HEK293 (cell line): ENCODE measurements around the gene EFCAB11.

Source experiments
- CTCF ChIP-seq: fragments of 450-650 bp; formaldehyde crosslinking; IDR thresholded peaks from 2 replicates; pipeline ENCODE4 v1.5.1; 2016; ENCODE audit warnings: missing biosample characterization, missing genetic modification characterization
- ZBTB20 ChIP-seq: fragments of 450-650 bp; formaldehyde crosslinking; IDR thresholded peaks from 2 replicates; pipeline ENCODE4 v1.5.1; 2016; ENCODE audit warnings: missing biosample characterization, missing genetic modification characterization
- ZNF26 ChIP-seq: fragments of 450-650 bp; formaldehyde crosslinking; IDR thresholded peaks from 2 replicates; pipeline ENCODE4 v1.5.1; 2016; ENCODE audit warnings: missing biosample characterization, missing genetic modification characterization
- ZNF366 ChIP-seq: fragments of 450-650 bp; formaldehyde crosslinking; conservative IDR thresholded peaks from 2 replicates; pipeline ENCODE4 v1.5.1; 2016; ENCODE audit warnings: missing biosample characterization, missing genetic modification characterization
- ZNF624 ChIP-seq: fragments of 450-650 bp; formaldehyde crosslinking; IDR thresholded peaks from 2 replicates; pipeline ENCODE4 v1.5.1; 2017; ENCODE audit warnings: missing biosample characterization, missing genetic modification characterization

GRCh38 chr14:89826596-89826995 is 127.9 kb downstream of the EFCAB11 start:
- TF ChIP-seq CTCF, result no peak
- TF ChIP-seq ZNF624 (tag by site-specific recombination), result no peak
- TF ChIP-seq ZNF366 (tag by site-specific recombination), result no peak
- no peak for TF ChIP-seq ZNF26 (tag by site-specific recombination)
- TF ChIP-seq ZBTB20 (tag by site-specific recombination), result no peak
